HG02588 (cell line): ENCODE results near the gene RNU7-1.

Source experiments
- ATAC-seq: cut with Tn5 transposase; IDR thresholded peaks from one replicate; pipeline ENCODE4 v1.9.1; 2021; ENCODE audit warnings: mild to moderate bottlenecking, moderate library complexity; ENCODE audit not compliant: unreplicated experiment

Gene RNU7-1

GRCh38 chr12:6987956-6988553 is 44.4 kb downstream of the RNU7-1 start:
- ATAC-seq: no peak
